Tongue (tissue), 2 donors: ENCODE results near the gene FGF4. TPM values are rescaled to one million over a fixed set of nuclear protein-coding genes. Genes with fewer than 3 reads are reported as not detected.

Experiments
- DNase-seq: peaks from one replicate; pipeline ENCODE4 v3.0.0-alpha.2; 2015
- total RNA-seq: library from RNA; depleted of rRNA; stranded (reverse); fragments of >200 nt; gene quantifications from one replicate; pipeline ENCODE4 v1.2.3, GENCODE V29; 2014

Gene FGF4
- total RNA-seq, 1 donor from 2014 or later: not detected

GRCh38 chr11:69726019-69726418 is 49.1 kb downstream of the FGF4 start:
- DNase-seq: no peak

GRCh38 chr11:69721745-69722144 is 53.4 kb downstream of the FGF4 start:
- no peak for DNase-seq

- DNase-seq: no peak
Measured at GRCh38 chr11:69721106-69721505, 54.0 kb downstream of the FGF4 start.

Other genes starting within 250 kb of the FGF4 start
- 135 TPM for gene CCND1, start 134.2 kb downstream of the FGF4 start, total RNA-seq
- 11.5 TPM for gene LTO1, start 100.0 kb downstream of the FGF4 start, total RNA-seq
- gene FGF19, start 71.3 kb downstream of the FGF4 start, total RNA-seq: 1.8 TPM
- gene FGF3, start 44.1 kb upstream of the FGF4 start, total RNA-seq: not detected